ENCODE measurements around the gene PRKCB. TPM values are rescaled to one million over a fixed set of nuclear protein-coding genes. Genes with fewer than 3 reads are reported as not detected.
"Not testable (repeated sequence)": the region's sequence is repeated elsewhere in the genome, so short reads cannot be mapped to it uniquely, and the experiment has no call there.

The PRKCB gene
- total RNA-seq, 4 donors from 2014 or later, result 0.51 to 1.3 (median 1.1) TPM

- peaks cover 0 to 3% (median 0%) of the 10 kb centered on the region in 3 donors for H3K27me3 ChIP-seq
- no peak overlapping the region for H3K27ac ChIP-seq
- no peak for TF ChIP-seq POLR2A (IDR thresholded peaks at IDR 0.05)
- no peak for TF ChIP-seq CTCF (IDR thresholded peaks at IDR 0.05 in 4 of 5, conservative IDR thresholded peaks at IDR 0.05 in 1 of 5)
- no peaks in the 10 kb centered on the region for H3K36me3 ChIP-seq
- no peak for DNase-seq
- in situ Hi-C loops (cut with MboI; ENCODE audit: low sequenced_read_pairs in 4 of 4), result loop anchor here in 1 of 4 donors (25.0 kb wide), 1 partner anchor 390 kb away; the partner anchor contains the start of genes DCTN5 and PALB2
- intact Hi-C loops (cut with DNase I; ENCODE audit: low total_unique reads), result no loop called here
- ATAC-seq, result no peak
- H3K4me3 ChIP-seq, result no peak overlapping the region
- H3K9me3 ChIP-seq, result no peaks in the 10 kb centered on the region
- no peaks in the 10 kb centered on the region for H3K4me1 ChIP-seq
Measured at GRCh38 chr16:24027466-24027865, 191.7 kb downstream of the PRKCB start.

- H3K4me3 ChIP-seq; H3K36me3 ChIP-seq; H3K27ac ChIP-seq; H3K9me3 ChIP-seq; ATAC-seq; DNase-seq; H3K27me3 ChIP-seq; intact Hi-C loops (cut with DNase I; ENCODE audit: low total_unique reads); H3K4me1 ChIP-seq: not testable (repeated sequence)
- in situ Hi-C loops (cut with MboI; ENCODE audit: low sequenced_read_pairs in 4 of 4), result loop anchor here in 1 of 4 donors (25.0 kb wide), 1 partner anchor 393 kb away; the partner anchor contains the start of genes DCTN5 and PALB2
Measured at GRCh38 chr16:24029841-24030240, 194.1 kb downstream of the PRKCB start.

- H3K9me3 ChIP-seq, result no peaks in the 10 kb centered on the region
- no peaks in the 10 kb centered on the region for H3K4me1 ChIP-seq
- H3K27ac ChIP-seq, result no peak overlapping the region
- no peak overlapping the region for H3K4me3 ChIP-seq
- in situ Hi-C loops (cut with MboI; ENCODE audit: low sequenced_read_pairs in 4 of 4), result loop anchor here in 1 of 4 donors (25.0 kb wide), 1 partner anchor 398 kb away; the partner anchor contains the start of genes DCTN5 and PALB2
- H3K27me3 ChIP-seq, result no peaks in the 10 kb centered on the region
- DNase-seq (no peak), ATAC-seq (no peak)
- TF ChIP-seq POLR2A (IDR thresholded peaks at IDR 0.05), result no peak
- TF ChIP-seq CTCF (IDR thresholded peaks at IDR 0.05 in 4 of 5, conservative IDR thresholded peaks at IDR 0.05 in 1 of 5), result no peak
- no peaks in the 10 kb centered on the region for H3K36me3 ChIP-seq
- intact Hi-C loops (cut with DNase I; ENCODE audit: low total_unique reads), result no loop called here
Measured at GRCh38 chr16:24035127-24035842, 199.5 kb downstream of the PRKCB start.

- no peak overlapping the region for H3K4me3 ChIP-seq
- no peaks in the 10 kb centered on the region for H3K9me3 ChIP-seq
- DNase-seq (no peak), ATAC-seq (no peak)
- intact Hi-C loops (cut with DNase I; ENCODE audit: low total_unique reads), result no loop called here
- TF ChIP-seq POLR2A (IDR thresholded peaks at IDR 0.05), result no peak
- TF ChIP-seq CTCF (IDR thresholded peaks at IDR 0.05 in 4 of 5, conservative IDR thresholded peaks at IDR 0.05 in 1 of 5), result no peak
- no peaks in the 10 kb centered on the region for H3K27me3 ChIP-seq
- no peaks in the 10 kb centered on the region for H3K4me1 ChIP-seq
- in situ Hi-C loops (cut with MboI; ENCODE audit: low sequenced_read_pairs in 4 of 4), result loop anchor here in 1 of 4 donors (25.0 kb wide), 1 partner anchor 399 kb away; the partner anchor contains the start of genes DCTN5 and PALB2
- no peak overlapping the region for H3K27ac ChIP-seq
- no peaks in the 10 kb centered on the region for H3K36me3 ChIP-seq
Measured at GRCh38 chr16:24036038-24036543, 200.3 kb downstream of the PRKCB start.

- Histone ChIP-seq H3K27me3 (no peaks in the 10 kb centered on the region), H3K27ac (no peak overlapping the region), H3K36me3 (no peaks in the 10 kb centered on the region), H3K4me1 (no peaks in the 10 kb centered on the region), H3K4me3 (no peak overlapping the region), H3K9me3 (no peaks in the 10 kb centered on the region)
- intact Hi-C loops (cut with DNase I; ENCODE audit: low total_unique reads), result no loop called here
- DNase-seq (no peak), ATAC-seq (no peak)
- TF ChIP-seq CTCF (IDR thresholded peaks at IDR 0.05 in 4 of 5, conservative IDR thresholded peaks at IDR 0.05 in 1 of 5), result peak in 4 of 5 experiments; percentile 20 to 35 (median 25)
- TF ChIP-seq POLR2A (IDR thresholded peaks at IDR 0.05), result no peak
- in situ Hi-C loops (cut with MboI; ENCODE audit: low sequenced_read_pairs in 4 of 4), result loop anchor here in 1 of 4 donors (25.0 kb wide), 1 partner anchor 399 kb away; the partner anchor contains the start of genes DCTN5 and PALB2
Measured at GRCh38 chr16:24036614-24037013, 200.8 kb downstream of the PRKCB start.

Measured in gastrocnemius medialis (tissue), 4 donors.